Chondrocyte (in vitro differentiated cells): Measurements from ENCODE around the gene MPST. TPM values are rescaled to one million over a fixed set of nuclear protein-coding genes. Genes with fewer than 3 reads are reported as not detected.
"Not testable (repeated sequence)": the region's sequence is repeated elsewhere in the genome, so short reads cannot be mapped to it uniquely, and the experiment has no call there.

Experiments used
- DNase-seq: peaks from one replicate; pipeline ENCODE4 v3.0.0; 2021; ENCODE audit warnings: mixed read lengths, low spot score
- H3K27ac Mint-ChIP-seq: one replicate; pipeline ENCODE4 v1.8.0; 2021; ENCODE audit warnings: mild to moderate bottlenecking, moderate library complexity, mixed read lengths; ENCODE audit not compliant: unreplicated experiment
- H3K27me3 Mint-ChIP-seq: 2 replicates; pipeline ENCODE4 v1.8.0; 2021; ENCODE audit warnings: low read depth, mixed read lengths
- H3K36me3 Mint-ChIP-seq: 2 replicates; pipeline ENCODE4 v1.8.0; 2021; ENCODE audit warnings: low read depth, mixed read lengths
- H3K4me1 Mint-ChIP-seq: 2 replicates; pipeline ENCODE4 v1.8.0; 2021; ENCODE audit warnings: low read depth, mild to moderate bottlenecking, mixed read lengths
- H3K4me3 Mint-ChIP-seq: one replicate; pipeline ENCODE4 v1.8.0; 2021; ENCODE audit warnings: mild to moderate bottlenecking, moderate library complexity, mixed read lengths; ENCODE audit not compliant: unreplicated experiment
- H3K9me3 Mint-ChIP-seq: 2 replicates; pipeline ENCODE4 v1.8.0; 2021; ENCODE audit warnings: low read depth, mixed read lengths
- CTCF ChIP-seq: fragments of 200-600 bp; sonication (generic); IDR thresholded peaks from 2 replicates; pipeline ENCODE4 v1.5.0; 2021; ENCODE audit warnings: antibody characterized with exemption, mild to moderate bottlenecking, moderate library complexity
- total RNA-seq: library from RNA; stranded (reverse); gene quantifications from 3 replicates; pipeline ENCODE4 v1.2.1, GENCODE V29; 2021

Gene MPST
- total RNA-seq, 1 donor from 2014 or later, result 71.4 TPM

GRCh38 chr22:36986242-36986821 lies 33.2 kb upstream of the MPST start:
- H3K4me1 Mint-ChIP-seq, result no peaks in the 10 kb centered on the region
- no peaks in the 10 kb centered on the region for H3K36me3 Mint-ChIP-seq
- peaks cover 41% of the 10 kb centered on the region for H3K27me3 Mint-ChIP-seq
- peak; percentile 75 for TF ChIP-seq CTCF
- no peak overlapping the region for H3K4me3 Mint-ChIP-seq
- H3K27ac Mint-ChIP-seq, result no peak overlapping the region
- no peak for DNase-seq
- peaks cover 15% of the 10 kb centered on the region for H3K9me3 Mint-ChIP-seq

GRCh38 chr22:36988075-36988832 lies 31.3 kb upstream of the MPST start:
- H3K4me1 Mint-ChIP-seq, result no peaks in the 10 kb centered on the region
- H3K9me3 Mint-ChIP-seq, result peaks cover 15% of the 10 kb centered on the region
- H3K4me3 Mint-ChIP-seq, result no peak overlapping the region
- TF ChIP-seq CTCF, result no peak
- no peak for DNase-seq
- peaks cover 44% of the 10 kb centered on the region for H3K27me3 Mint-ChIP-seq
- H3K36me3 Mint-ChIP-seq, result no peaks in the 10 kb centered on the region
- H3K27ac Mint-ChIP-seq, result no peak overlapping the region

GRCh38 chr22:36989012-36989411 lies 30.5 kb upstream of the MPST start:
- not testable (repeated sequence) for H3K4me3 Mint-ChIP-seq, H3K4me1 Mint-ChIP-seq, H3K27ac Mint-ChIP-seq, H3K36me3 Mint-ChIP-seq, DNase-seq
- H3K9me3 Mint-ChIP-seq, result peaks cover 15% of the 10 kb centered on the region
- peaks cover 43% of the 10 kb centered on the region for H3K27me3 Mint-ChIP-seq

GRCh38 chr22:36990457-36990856 lies 29.1 kb upstream of the MPST start:
- Mint-ChIP-seq H3K4me1 (no peaks in the 10 kb centered on the region), H3K27ac (no peak overlapping the region), H3K9me3 (peaks cover 13% of the 10 kb centered on the region), H3K27me3 (peaks cover 49% of the 10 kb centered on the region), H3K4me3 (no peak overlapping the region), H3K36me3 (peaks cover 2% of the 10 kb centered on the region)
- no peak for DNase-seq
- no peak for TF ChIP-seq CTCF

- Mint-ChIP-seq H3K9me3 (peaks cover 6% of the 10 kb centered on the region), H3K36me3 (peaks cover 2% of the 10 kb centered on the region), H3K27me3 (peaks cover 51% of the 10 kb centered on the region), H3K27ac (no peak overlapping the region), H3K4me1 (no peaks in the 10 kb centered on the region), H3K4me3 (no peak overlapping the region)
- no peak for TF ChIP-seq CTCF
- DNase-seq, result no peak
Measured at GRCh38 chr22:36991206-36991605, 28.3 kb upstream of the MPST start.
